ENCODE data around the gene DCDC1. TPM values are rescaled to one million over a fixed set of nuclear protein-coding genes. Genes with fewer than 3 reads are reported as not detected.

Gene DCDC1
- total and polyA plus RNA-seq, 12 donors: 0.07 to 1.5 (median 0.29) TPM; not detected in 1

- intact Hi-C loops (cut with DNase I): no loop called here
- no peaks in the 10 kb centered on the region for H3K9me3 ChIP-seq (replicated peaks in 1 of 3)
- 39 to 61% (median 58%) methylated on average over 4 of the region's 4 CpGs for WGBS, 4 donors
- H3K27me3 ChIP-seq: no peaks in the 10 kb centered on the region
- H3K4me3 ChIP-seq: no peak overlapping the region
- no peaks in the 10 kb centered on the region for H3K36me3 ChIP-seq (replicated peaks in 1 of 2)
- H3K4me1 ChIP-seq (replicated peaks in 1 of 2): no peaks in the 10 kb centered on the region
- TF ChIP-seq POLR2A (IDR thresholded peaks at IDR 0.05) (no peak), CTCF (IDR thresholded peaks at IDR 0.05) (no peak)
- no peak for DNase-seq
- H3K27ac ChIP-seq: no peak overlapping the region
These were observed 552.3 kb downstream of the DCDC1 start for GRCh38 chr11:30816959-30817880.

GRCh38 chr11:30815619-30816018, 553.9 kb downstream of the DCDC1 start:
- H3K9me3 ChIP-seq (replicated peaks in 1 of 3): no peaks in the 10 kb centered on the region
- no peak for DNase-seq
- no peaks in the 10 kb centered on the region for H3K27me3 ChIP-seq
- 74 to 84% (median 78%) methylated on average over 4 of the region's 4 CpGs for WGBS, 4 donors
- no peak overlapping the region for H3K27ac ChIP-seq
- no peaks in the 10 kb centered on the region for H3K4me1 ChIP-seq (replicated peaks in 1 of 2)
- no peaks in the 10 kb centered on the region for H3K36me3 ChIP-seq (replicated peaks in 1 of 2)
- TF ChIP-seq CTCF (IDR thresholded peaks at IDR 0.05) (no peak), POLR2A (IDR thresholded peaks at IDR 0.05) (no peak)
- intact Hi-C loops (cut with DNase I): no loop called here
- H3K4me3 ChIP-seq: no peak overlapping the region

GRCh38 chr11:30814737-30815136, 554.8 kb downstream of the DCDC1 start:
- no peaks in the 10 kb centered on the region for H3K4me1 ChIP-seq (replicated peaks in 1 of 2)
- H3K36me3 ChIP-seq (replicated peaks in 1 of 2): no peaks in the 10 kb centered on the region
- H3K4me3 ChIP-seq: no peak overlapping the region
- H3K27me3 ChIP-seq: no peaks in the 10 kb centered on the region
- intact Hi-C loops (cut with DNase I): no loop called here
- no peaks in the 10 kb centered on the region for H3K9me3 ChIP-seq (replicated peaks in 1 of 3)
- TF ChIP-seq POLR2A (IDR thresholded peaks at IDR 0.05): no peak
- no peak overlapping the region for H3K27ac ChIP-seq
- no peak for DNase-seq
- WGBS, 4 donors: 78 to 96% (median 89%) methylated on average over 1 of the region's 1 CpG

Other genes starting within 250 kb of the DCDC1 start
- gene DNAJC24, start 121 bp upstream of the DCDC1 start, total RNA-seq: 10 to 100 TPM in 8 of 9 donors, 1 to 10 TPM in 1; 5.8 to 21.5 (median 13.6) TPM
- 10 to 100 TPM in 1 of 3 donors, 1 to 10 TPM in 2; 1.9 to 20.0 (median 3.8) TPM for gene DNAJC24, start 121 bp upstream of the DCDC1 start, polyA plus RNA-seq
- gene IMMP1L, start 139.9 kb upstream of the DCDC1 start, total RNA-seq: 10 to 100 TPM in 7 of 9 donors, 1 to 10 TPM in 2; 5.2 to 58.1 (median 18.0) TPM
- 10 to 100 TPM; 57.0 to 71.9 (median 64.7) TPM for gene IMMP1L, start 139.9 kb upstream of the DCDC1 start, polyA plus RNA-seq
- 10 to 100 TPM; 13.9 to 30.4 (median 18.3) TPM for gene ELP4, start 140.0 kb upstream of the DCDC1 start, total RNA-seq
- 10 to 100 TPM; 10.5 to 22.1 (median 16.3) TPM for gene ELP4, start 140.0 kb upstream of the DCDC1 start, polyA plus RNA-seq

Data from adrenal gland (tissue), 12 donors.